Fibroblast of lung (primary cell): ENCODE data around the gene TINCR. TPM values are rescaled to one million over a fixed set of nuclear protein-coding genes. Genes with fewer than 3 reads are reported as not detected.

Experiments used
- DNase-seq, 2 donors: peaks; one replicate each; pipeline versions ENCODE4 v3.0.0 to v3.0.0-alpha.2; 2010; ENCODE audit warnings: low read depth in 2 of 2
- H2AFZ ChIP-seq: 2 replicates; pipeline ENCODE4 v1.5.1; 2012; ENCODE audit warnings: low read length, control low read depth, inconsistent platforms
- H3K27ac ChIP-seq: 2 replicates; pipeline ENCODE4 v1.5.1; 2011; ENCODE audit warnings: low read length, control low read depth; ENCODE audit not compliant: insufficient read depth
- H3K27me3 ChIP-seq: 2 replicates; pipeline ENCODE4 v1.5.1; 2011; ENCODE audit warnings: mild to moderate bottlenecking, low read length; ENCODE audit not compliant: control insufficient read depth, insufficient read depth
- H3K36me3 ChIP-seq: 2 replicates; pipeline ENCODE4 v1.5.1; 2011; ENCODE audit warnings: low read length; ENCODE audit not compliant: control insufficient read depth, insufficient read depth
- H3K4me1 ChIP-seq: 2 replicates; pipeline ENCODE4 v1.5.1; 2011; ENCODE audit warnings: low read length; ENCODE audit not compliant: control insufficient read depth, insufficient read depth; ENCODE audit errors: extremely low read depth
- H3K4me2 ChIP-seq: 2 replicates; pipeline ENCODE4 v1.5.1; 2011; ENCODE audit warnings: low read length, control low read depth; ENCODE audit not compliant: insufficient read depth; ENCODE audit errors: extremely low read depth
- H3K4me3 ChIP-seq, 4 experiments: fragments of 200-600 bp in 1 of 4; sonication (generic) in 1 of 4; replicated peaks in 1 of 4; 2 replicates each; pipeline ENCODE4 v1.5.1; 2011 to 2016; ENCODE audit warnings: low read length in 4 of 4, low read depth in 3 of 4, mild to moderate bottlenecking in 3 of 4, control low read depth in 2 of 4, inconsistent platforms in 1 of 4, mixed read lengths in 1 of 4; ENCODE audit not compliant: insufficient read depth in 1 of 4; ENCODE audit errors: control extremely low read depth in 1 of 4
- H3K79me2 ChIP-seq: 2 replicates; pipeline ENCODE4 v1.5.1; 2012; ENCODE audit warnings: mild to moderate bottlenecking, low read length, inconsistent platforms; ENCODE audit not compliant: control insufficient read depth, insufficient read depth
- H3K9ac ChIP-seq: 2 replicates; pipeline ENCODE4 v1.5.1; 2011; ENCODE audit warnings: mild to moderate bottlenecking, low read length, control low read depth; ENCODE audit not compliant: insufficient read depth
- H3K9me3 ChIP-seq: 2 replicates; pipeline ENCODE4 v1.5.1; 2012; ENCODE audit warnings: low read depth, low read length; ENCODE audit not compliant: control insufficient read depth, insufficient read depth
- H4K20me1 ChIP-seq: 2 replicates; pipeline ENCODE4 v1.5.1; 2011; ENCODE audit warnings: low read length; ENCODE audit not compliant: control insufficient read depth, insufficient read depth; ENCODE audit errors: extremely low read depth
- EZH2 ChIP-seq: IDR thresholded peaks from 2 replicates; pipeline ENCODE4 v1.5.1; 2012; ENCODE audit warnings: low read length, control low read depth, mild to moderate bottlenecking; ENCODE audit errors: missing control alignments
- polyA plus RNA-seq, 2 donors: library from polyadenylated mRNA; depleted of rRNA in 1 of 2; stranded (reverse) in 1 of 2; unstranded in 1 of 2; fragments of >200 nt; gene quantifications; 2 replicates each; pipeline ENCODE4 v1.2.1, GENCODE V29; 2011 to 2012; ENCODE audit warnings: missing spikeins in 1 of 2
- total RNA-seq: library from RNA; depleted of rRNA; stranded (reverse); fragments of >200 nt; gene quantifications from 2 replicates; pipeline ENCODE4 v1.2.1, GENCODE V29; 2014
- TF ChIP-seq, protein P1 (sequence below), 2 donors: IDR thresholded peaks in 1 of 2; conservative IDR thresholded peaks in 1 of 2; 1 replicate in 1 of 2; 2 replicates in 1 of 2; pipeline ENCODE4 v1.5.1; 2011 to 2012; ENCODE audit warnings: low read length in 2 of 2, control low read depth in 1 of 2, inconsistent platforms in 1 of 2, low read depth in 1 of 2, mild to moderate bottlenecking in 1 of 2

The TINCR gene
- total and polyA plus RNA-seq, 2 donors (not counting 1 experiment from before 2014, with no cell fraction given) = 0.06 to 0.17 TPM

DNA sequence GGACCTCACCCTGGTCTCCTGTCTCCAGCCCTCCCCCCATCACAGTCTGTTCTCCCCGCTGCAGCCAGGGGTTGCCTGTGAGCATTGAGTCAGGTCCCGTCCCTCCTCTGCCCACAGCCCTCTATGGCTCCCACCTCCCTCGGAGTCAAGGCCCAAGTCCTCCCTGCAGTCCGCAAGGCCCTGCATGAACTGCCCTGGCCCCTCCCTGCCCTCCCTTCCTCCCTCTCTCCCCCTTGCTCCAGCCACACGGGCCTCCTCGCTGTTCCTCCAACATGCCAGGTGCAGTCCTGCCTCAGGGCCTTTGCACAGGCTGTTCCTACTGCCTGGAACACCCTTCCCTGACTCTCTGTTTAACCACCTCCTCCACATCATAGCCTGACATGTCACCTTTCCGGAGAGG lies 2.8 kb downstream of the TINCR start:
- TF ChIP-seq EZH2 = no peak
- TF ChIP-seq, protein P1, sequence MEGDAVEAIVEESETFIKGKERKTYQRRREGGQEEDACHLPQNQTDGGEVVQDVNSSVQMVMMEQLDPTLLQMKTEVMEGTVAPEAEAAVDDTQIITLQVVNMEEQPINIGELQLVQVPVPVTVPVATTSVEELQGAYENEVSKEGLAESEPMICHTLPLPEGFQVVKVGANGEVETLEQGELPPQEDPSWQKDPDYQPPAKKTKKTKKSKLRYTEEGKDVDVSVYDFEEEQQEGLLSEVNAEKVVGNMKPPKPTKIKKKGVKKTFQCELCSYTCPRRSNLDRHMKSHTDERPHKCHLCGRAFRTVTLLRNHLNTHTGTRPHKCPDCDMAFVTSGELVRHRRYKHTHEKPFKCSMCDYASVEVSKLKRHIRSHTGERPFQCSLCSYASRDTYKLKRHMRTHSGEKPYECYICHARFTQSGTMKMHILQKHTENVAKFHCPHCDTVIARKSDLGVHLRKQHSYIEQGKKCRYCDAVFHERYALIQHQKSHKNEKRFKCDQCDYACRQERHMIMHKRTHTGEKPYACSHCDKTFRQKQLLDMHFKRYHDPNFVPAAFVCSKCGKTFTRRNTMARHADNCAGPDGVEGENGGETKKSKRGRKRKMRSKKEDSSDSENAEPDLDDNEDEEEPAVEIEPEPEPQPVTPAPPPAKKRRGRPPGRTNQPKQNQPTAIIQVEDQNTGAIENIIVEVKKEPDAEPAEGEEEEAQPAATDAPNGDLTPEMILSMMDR (conservative IDR thresholded peaks at IDR 0.05 in 1 of 2, IDR thresholded peaks at IDR 0.05 in 1 of 2; ENCODE audit: low read depth in 1 of 2, low read length in 2 of 2) = no peak
- no peak overlapping the region for H3K4me3 ChIP-seq
- H3K9ac ChIP-seq = no peak overlapping the region
- no peak overlapping the region for H3K4me2 ChIP-seq
- no peaks in the 10 kb centered on the region for H4K20me1 ChIP-seq
- no peaks in the 10 kb centered on the region for H3K79me2 ChIP-seq
- no peaks in the 10 kb centered on the region for H3K9me3 ChIP-seq
- no peak overlapping the region for H2AFZ ChIP-seq
- DNase-seq = no peak
- peaks cover 23% of the 10 kb centered on the region for H3K27me3 ChIP-seq
- no peaks in the 10 kb centered on the region for H3K4me1 ChIP-seq
- H3K36me3 ChIP-seq = no peaks in the 10 kb centered on the region
- no peak overlapping the region for H3K27ac ChIP-seq

DNA sequence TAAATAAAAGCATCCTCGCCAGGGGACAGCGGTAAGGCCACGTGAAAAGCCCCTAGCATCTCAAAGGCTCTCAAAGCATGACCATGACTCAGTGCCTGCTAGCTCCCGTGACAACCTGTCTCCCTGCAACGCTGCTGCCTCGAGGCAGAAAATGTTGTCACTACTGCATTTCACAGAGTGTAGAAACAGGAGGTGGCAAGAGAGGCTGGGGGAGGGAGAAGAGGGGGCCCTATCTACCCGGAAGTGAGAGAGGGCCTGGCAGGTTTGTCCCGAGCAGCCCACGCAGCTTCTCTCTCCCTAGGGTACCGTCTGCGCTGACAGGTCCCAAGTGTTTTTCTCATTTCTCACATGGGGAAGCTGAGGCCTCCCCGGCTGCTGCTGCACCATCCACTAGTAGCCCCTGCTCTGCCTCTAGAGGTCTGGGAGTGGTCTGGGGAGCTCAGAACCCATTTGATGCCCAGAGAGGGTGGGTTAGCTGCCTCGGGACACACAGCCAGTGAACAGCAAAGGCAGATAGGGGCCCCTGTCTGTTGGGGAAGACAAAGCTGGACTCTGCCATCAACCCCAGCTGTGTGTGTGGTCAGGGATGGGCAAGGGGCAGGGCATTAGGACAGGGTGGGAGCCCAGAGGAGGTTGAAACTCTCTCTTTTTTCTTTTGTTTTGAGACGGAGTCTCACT lies 3.7 kb downstream of the TINCR start:
- Histone ChIP-seq H3K27me3 (peaks cover 23% of the 10 kb centered on the region), H3K36me3 (no peaks in the 10 kb centered on the region), H3K4me3 (no peak overlapping the region), H4K20me1 (no peaks in the 10 kb centered on the region), H3K4me2 (no peak overlapping the region), H3K9me3 (no peaks in the 10 kb centered on the region), H3K79me2 (no peaks in the 10 kb centered on the region), H3K27ac (no peak overlapping the region), H2AFZ (no peak overlapping the region), H3K9ac (no peak overlapping the region), H3K4me1 (no peaks in the 10 kb centered on the region)
- TF ChIP-seq, protein P1 (conservative IDR thresholded peaks at IDR 0.05 in 1 of 2, IDR thresholded peaks at IDR 0.05 in 1 of 2; ENCODE audit: low read depth in 1 of 2, low read length in 2 of 2) = no peak
- TF ChIP-seq EZH2 = no peak
- DNase-seq = no peak

DNA sequence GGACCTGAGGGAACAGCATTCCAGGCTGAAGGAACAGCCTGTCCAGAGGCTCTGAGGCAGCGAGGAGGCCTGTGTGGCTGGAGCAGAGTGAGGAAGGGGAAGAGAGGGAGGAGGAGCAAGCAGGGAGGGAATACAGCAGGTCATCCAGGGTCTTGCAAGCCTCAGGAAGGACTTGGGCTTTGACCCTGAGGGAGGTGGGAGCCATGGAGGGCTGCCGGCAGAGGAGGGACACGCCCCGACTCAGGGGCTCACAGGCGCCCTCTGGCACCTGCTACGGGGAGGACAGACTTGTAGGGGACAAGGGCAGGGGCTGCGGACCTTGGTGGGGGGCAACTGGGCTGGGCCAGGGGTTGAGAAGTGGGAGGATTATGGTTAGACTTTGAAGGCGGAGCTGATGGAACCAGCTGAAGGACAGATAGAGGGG lies 4.7 kb downstream of the TINCR start:
- H4K20me1 ChIP-seq = no peaks in the 10 kb centered on the region
- no peak overlapping the region for H2AFZ ChIP-seq
- no peaks in the 10 kb centered on the region for H3K4me1 ChIP-seq
- H3K36me3 ChIP-seq = no peaks in the 10 kb centered on the region
- no peak for DNase-seq
- no peak overlapping the region for H3K4me2 ChIP-seq
- peaks cover 22% of the 10 kb centered on the region for H3K27me3 ChIP-seq
- H3K79me2 ChIP-seq = no peaks in the 10 kb centered on the region
- no peak overlapping the region for H3K9ac ChIP-seq
- no peaks in the 10 kb centered on the region for H3K9me3 ChIP-seq
- no peak for TF ChIP-seq EZH2
- TF ChIP-seq, protein P1 (conservative IDR thresholded peaks at IDR 0.05 in 1 of 2, IDR thresholded peaks at IDR 0.05 in 1 of 2; ENCODE audit: low read depth in 1 of 2, low read length in 2 of 2) = peak in 1 of 2 donors; percentile 1
- no peak overlapping the region for H3K27ac ChIP-seq
- H3K4me3 ChIP-seq = no peak overlapping the region
